ENCODE data around the gene YWHAQ. TPM values are rescaled to one million over a fixed set of nuclear protein-coding genes. Genes with fewer than 3 reads are reported as not detected.
"Not testable (repeated sequence)": the region's sequence is repeated elsewhere in the genome, so short reads cannot be mapped to it uniquely, and the experiment has no call there.

Gene YWHAQ
- total RNA-seq, 2 donors from 2014 or later, result 158 to 183 TPM

DNA sequence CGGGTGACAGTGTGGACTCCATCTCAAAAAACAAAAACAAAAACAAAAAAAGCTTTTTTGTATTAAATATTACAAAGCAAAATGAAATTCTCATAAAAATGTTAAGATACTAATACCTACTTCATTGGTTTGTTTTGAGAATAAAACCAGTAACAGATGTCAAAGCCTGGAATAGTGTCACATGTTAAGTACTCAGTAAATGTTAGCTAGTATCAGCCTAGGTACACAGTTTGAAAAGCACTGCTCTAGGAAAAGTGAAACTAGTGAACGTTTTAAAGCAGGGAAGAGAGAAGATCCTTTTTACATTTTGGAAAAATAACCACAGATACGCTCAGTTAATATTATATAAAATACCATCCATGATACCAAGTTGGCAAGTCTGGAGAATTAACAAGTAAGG is 38.1 kb downstream of the YWHAQ start:
- Histone ChIP-seq H3K36me3 (no peaks in the 10 kb centered on the region), H3K4me1 (ENCODE audit: control insufficient read depth in 1 of 2, low read depth in 2 of 2) (peaks cover 25 to 48% of the 10 kb centered on the region in 2 donors), H3K27me3 (replicated peaks; ENCODE audit: insufficient read depth) (no peaks in the 10 kb centered on the region), H3K27ac (no peak overlapping the region), H3K9me3 (no peaks in the 10 kb centered on the region), H3K4me3 (no peak overlapping the region)
- TF ChIP-seq, protein P1, sequence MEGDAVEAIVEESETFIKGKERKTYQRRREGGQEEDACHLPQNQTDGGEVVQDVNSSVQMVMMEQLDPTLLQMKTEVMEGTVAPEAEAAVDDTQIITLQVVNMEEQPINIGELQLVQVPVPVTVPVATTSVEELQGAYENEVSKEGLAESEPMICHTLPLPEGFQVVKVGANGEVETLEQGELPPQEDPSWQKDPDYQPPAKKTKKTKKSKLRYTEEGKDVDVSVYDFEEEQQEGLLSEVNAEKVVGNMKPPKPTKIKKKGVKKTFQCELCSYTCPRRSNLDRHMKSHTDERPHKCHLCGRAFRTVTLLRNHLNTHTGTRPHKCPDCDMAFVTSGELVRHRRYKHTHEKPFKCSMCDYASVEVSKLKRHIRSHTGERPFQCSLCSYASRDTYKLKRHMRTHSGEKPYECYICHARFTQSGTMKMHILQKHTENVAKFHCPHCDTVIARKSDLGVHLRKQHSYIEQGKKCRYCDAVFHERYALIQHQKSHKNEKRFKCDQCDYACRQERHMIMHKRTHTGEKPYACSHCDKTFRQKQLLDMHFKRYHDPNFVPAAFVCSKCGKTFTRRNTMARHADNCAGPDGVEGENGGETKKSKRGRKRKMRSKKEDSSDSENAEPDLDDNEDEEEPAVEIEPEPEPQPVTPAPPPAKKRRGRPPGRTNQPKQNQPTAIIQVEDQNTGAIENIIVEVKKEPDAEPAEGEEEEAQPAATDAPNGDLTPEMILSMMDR (IDR thresholded peaks at IDR 0.05), result no peak
- ATAC-seq (ENCODE audit: insufficient number of reproducible peaks, low FRiP score, low read depth) (no peak), DNase-seq (ENCODE audit: low spot score) (no peak)

DNA sequence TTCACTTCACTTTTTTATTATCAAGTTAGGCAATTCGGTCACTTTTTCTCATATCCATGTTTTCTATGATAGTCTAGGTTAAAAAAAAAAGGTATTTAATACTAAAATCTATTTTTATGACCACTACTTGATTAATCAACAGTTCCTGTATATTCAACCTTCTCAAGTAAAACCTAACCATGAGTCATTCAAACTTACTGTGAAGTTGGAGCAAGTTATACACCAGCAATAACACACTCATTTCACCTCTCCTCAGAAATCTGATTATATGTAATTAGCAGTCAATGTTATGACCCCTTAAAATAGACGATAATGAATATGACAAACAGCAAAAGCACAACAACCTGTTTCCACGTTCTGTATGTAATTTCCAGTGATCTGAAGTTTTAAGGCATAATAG is 40.2 kb downstream of the YWHAQ start:
- Histone ChIP-seq H3K4me3 (no peak overlapping the region), H3K36me3 (no peaks in the 10 kb centered on the region), H3K9me3 (no peaks in the 10 kb centered on the region), H3K27me3 (replicated peaks; ENCODE audit: insufficient read depth) (no peaks in the 10 kb centered on the region), H3K27ac (no peak overlapping the region), H3K4me1 (ENCODE audit: control insufficient read depth in 1 of 2, low read depth in 2 of 2) (peaks cover 17 to 38% of the 10 kb centered on the region in 2 donors)
- ATAC-seq (ENCODE audit: insufficient number of reproducible peaks, low FRiP score, low read depth) (no peak), DNase-seq (ENCODE audit: low spot score) (no peak)
- TF ChIP-seq, protein P1 (IDR thresholded peaks at IDR 0.05), result no peak

DNA sequence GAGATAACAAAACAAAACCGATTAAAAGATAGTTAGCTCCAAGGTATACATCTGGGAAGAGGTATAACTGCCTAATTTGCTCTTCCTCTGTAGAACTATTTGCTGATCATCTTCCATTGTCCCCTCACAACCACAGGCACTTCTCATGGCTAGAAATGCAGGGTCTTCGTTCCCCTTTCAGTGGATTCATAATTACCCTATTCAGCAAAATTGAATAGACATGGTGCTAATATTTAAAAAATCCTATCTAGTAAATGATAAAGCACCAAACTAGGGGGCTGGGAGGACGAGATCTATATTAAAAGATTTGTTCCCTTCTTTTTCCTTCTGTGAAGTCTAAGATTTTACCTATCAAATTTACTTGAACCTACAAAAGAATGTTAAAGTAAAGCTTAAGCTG is 44.3 kb downstream of the YWHAQ start:
- no peak for ATAC-seq (ENCODE audit: insufficient number of reproducible peaks, low FRiP score, low read depth)
- H3K27me3 ChIP-seq (replicated peaks; ENCODE audit: insufficient read depth), result no peaks in the 10 kb centered on the region
- peaks cover 0 to 23% of the 10 kb centered on the region in 2 donors for H3K4me1 ChIP-seq (ENCODE audit: control insufficient read depth in 1 of 2, low read depth in 2 of 2)
- TF ChIP-seq, protein P1 (IDR thresholded peaks at IDR 0.05), result no peak
- no peak overlapping the region for H3K4me3 ChIP-seq
- no peaks in the 10 kb centered on the region for H3K9me3 ChIP-seq
- no peak overlapping the region for H3K27ac ChIP-seq
- H3K36me3 ChIP-seq, result no peaks in the 10 kb centered on the region
- no peak for DNase-seq (ENCODE audit: low spot score)

DNA sequence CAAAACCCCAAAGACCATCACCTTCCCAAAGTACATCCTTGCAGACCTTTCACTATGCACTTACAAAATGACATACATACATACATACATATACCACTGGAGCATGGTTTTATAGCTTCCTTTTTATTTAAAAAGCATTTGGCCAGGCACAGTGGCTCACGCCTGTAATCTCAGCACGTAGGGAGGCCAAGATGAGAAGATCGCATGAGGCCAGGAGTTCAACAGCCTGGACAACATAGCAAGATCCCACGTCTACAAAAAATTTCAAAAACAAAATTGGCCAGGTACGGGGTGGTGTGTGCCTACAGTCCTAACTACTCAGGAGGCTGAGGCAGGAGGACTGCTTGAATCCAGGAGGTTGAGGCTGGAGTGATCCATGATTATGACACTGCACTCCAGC is 45.3 kb downstream of the YWHAQ start:
- Histone ChIP-seq H3K27ac (peak overlapping the region; percentile 8 to 23), H3K4me1 (ENCODE audit: control insufficient read depth in 1 of 2, low read depth in 2 of 2) (peaks cover 0 to 19% of the 10 kb centered on the region in 2 donors), H3K36me3 (no peaks in the 10 kb centered on the region), H3K27me3 (replicated peaks; ENCODE audit: insufficient read depth) (no peaks in the 10 kb centered on the region), H3K9me3 (no peaks in the 10 kb centered on the region), H3K4me3 (no peak overlapping the region)
- DNase-seq (ENCODE audit: low spot score) (no peak), ATAC-seq (ENCODE audit: insufficient number of reproducible peaks, low FRiP score, low read depth) (no peak)
- TF ChIP-seq, protein P1 (IDR thresholded peaks at IDR 0.05), result no peak

DNA sequence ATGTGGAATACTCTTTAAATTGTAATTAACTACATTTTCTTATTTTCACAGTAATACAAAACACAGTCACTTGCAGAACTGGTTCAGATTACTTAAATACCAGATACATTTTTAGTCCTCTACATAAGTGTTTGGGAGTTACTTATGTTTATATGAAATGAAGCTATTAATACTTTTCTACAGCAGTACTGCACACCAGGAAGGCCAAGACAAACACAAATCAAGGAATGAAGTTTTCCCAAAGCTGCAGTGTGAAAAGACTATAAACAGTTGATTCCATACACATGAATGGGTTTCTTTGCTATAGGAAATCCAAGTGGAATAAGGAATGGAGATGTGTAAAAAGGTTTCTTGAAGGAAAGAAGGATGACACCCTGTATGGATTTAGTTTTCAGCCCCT is 45.9 kb downstream of the YWHAQ start:
- DNase-seq (ENCODE audit: low spot score); H3K9me3 ChIP-seq; H3K36me3 ChIP-seq; H3K4me3 ChIP-seq; ATAC-seq (ENCODE audit: insufficient number of reproducible peaks, low FRiP score, low read depth); H3K27me3 ChIP-seq (replicated peaks; ENCODE audit: insufficient read depth): not testable (repeated sequence)
- peak overlapping the region; percentile 8 to 23 for H3K27ac ChIP-seq
- peaks cover 0 to 16% of the 10 kb centered on the region in 2 donors for H3K4me1 ChIP-seq (ENCODE audit: control insufficient read depth in 1 of 2, low read depth in 2 of 2)

DNA sequence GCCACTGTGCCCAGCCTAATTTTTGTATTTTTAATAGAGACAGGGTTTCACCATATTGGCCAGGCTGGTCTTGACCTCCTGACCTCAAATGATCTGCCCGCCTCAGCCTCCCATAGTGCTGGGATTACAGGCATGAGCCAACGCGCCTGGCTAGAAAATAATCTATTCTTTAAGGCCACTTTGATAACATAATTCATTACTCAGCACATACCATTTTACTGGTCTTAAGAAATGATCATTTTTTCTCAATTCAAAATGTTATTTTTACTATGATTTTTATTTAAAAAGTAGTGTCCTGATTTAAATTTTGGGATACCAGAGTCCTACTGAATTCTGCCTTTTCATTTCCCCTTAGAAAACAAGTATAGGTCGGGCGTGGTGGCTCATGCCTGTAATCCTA is 48.2 kb downstream of the YWHAQ start:
- DNase-seq (ENCODE audit: low spot score) (no peak), ATAC-seq (ENCODE audit: insufficient number of reproducible peaks, low FRiP score, low read depth) (no peak)
- TF ChIP-seq, protein P1 (IDR thresholded peaks at IDR 0.05), result no peak
- Histone ChIP-seq H3K4me3 (no peak overlapping the region), H3K27ac (no peak overlapping the region), H3K36me3 (no peaks in the 10 kb centered on the region), H3K4me1 (ENCODE audit: control insufficient read depth in 1 of 2, low read depth in 2 of 2) (peaks cover 0 to 29% of the 10 kb centered on the region in 2 donors), H3K27me3 (replicated peaks; ENCODE audit: insufficient read depth) (no peaks in the 10 kb centered on the region), H3K9me3 (no peaks in the 10 kb centered on the region)
